ENCODE measurements around the gene OR7C1.

DNA sequence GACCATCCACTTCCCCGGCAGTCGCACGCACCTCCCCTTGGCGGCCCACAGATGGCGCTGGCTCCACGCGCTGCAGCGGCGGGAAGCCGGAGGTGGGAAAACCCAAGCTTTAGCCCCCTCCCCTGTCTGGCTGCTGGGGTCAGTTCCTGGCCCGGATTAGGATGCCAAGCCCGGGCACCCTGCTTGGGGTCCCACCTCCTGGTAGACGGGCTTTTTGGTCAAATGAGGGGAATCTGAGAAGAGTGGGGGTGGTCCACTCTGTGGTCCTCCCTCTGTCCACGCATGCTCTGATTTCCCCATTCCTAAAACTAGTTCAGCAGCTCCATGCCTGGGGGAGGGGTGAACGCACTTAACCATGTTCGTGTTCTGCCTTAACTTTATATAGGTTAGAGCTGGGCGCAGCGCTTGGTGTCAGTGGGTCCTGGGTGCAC lies 48.5 kb downstream of the OR7C1 start:
- TF ChIP-seq EP300 (IDR thresholded peaks at IDR 0.05): no peak
- TF ChIP-seq, protein P1, sequence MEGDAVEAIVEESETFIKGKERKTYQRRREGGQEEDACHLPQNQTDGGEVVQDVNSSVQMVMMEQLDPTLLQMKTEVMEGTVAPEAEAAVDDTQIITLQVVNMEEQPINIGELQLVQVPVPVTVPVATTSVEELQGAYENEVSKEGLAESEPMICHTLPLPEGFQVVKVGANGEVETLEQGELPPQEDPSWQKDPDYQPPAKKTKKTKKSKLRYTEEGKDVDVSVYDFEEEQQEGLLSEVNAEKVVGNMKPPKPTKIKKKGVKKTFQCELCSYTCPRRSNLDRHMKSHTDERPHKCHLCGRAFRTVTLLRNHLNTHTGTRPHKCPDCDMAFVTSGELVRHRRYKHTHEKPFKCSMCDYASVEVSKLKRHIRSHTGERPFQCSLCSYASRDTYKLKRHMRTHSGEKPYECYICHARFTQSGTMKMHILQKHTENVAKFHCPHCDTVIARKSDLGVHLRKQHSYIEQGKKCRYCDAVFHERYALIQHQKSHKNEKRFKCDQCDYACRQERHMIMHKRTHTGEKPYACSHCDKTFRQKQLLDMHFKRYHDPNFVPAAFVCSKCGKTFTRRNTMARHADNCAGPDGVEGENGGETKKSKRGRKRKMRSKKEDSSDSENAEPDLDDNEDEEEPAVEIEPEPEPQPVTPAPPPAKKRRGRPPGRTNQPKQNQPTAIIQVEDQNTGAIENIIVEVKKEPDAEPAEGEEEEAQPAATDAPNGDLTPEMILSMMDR (IDR thresholded peaks at IDR 0.05): peak; percentile 52 to 69 (median 62)

Measured in upper lobe of left lung (tissue), 4 donors.